GM21447 (cell line): ENCODE data around the gene MEX3D.

Experiments
- ATAC-seq: cut with Tn5 transposase; IDR thresholded peaks from one replicate; pipeline ENCODE4 v1.9.1; 2021; ENCODE audit not compliant: unreplicated experiment

Gene MEX3D

GRCh38 chr19:1568320-1569019 is at the start of gene MEX3D:
TSS of gene MEX3D (minus strand) at chr19:1568325. CDS start at chr19:1568058, 267 bp downstream.
- ATAC-seq, result peak; percentile 60

- no peak for ATAC-seq
Observed at GRCh38 chr19:1616875-1617274, 48.8 kb upstream of the MEX3D start.

- ATAC-seq, result no peak
Observed at GRCh38 chr19:1616396-1616795, 48.3 kb upstream of the MEX3D start.

GRCh38 chr19:1615156-1615765 is 47.1 kb upstream of the MEX3D start:
- ATAC-seq, result no peak

GRCh38 chr19:1613808-1614570 is 45.9 kb upstream of the MEX3D start:
- no peak for ATAC-seq

GRCh38 chr19:1613146-1613545 is 45.0 kb upstream of the MEX3D start:
- no peak for ATAC-seq

- ATAC-seq, result no peak
Observed at GRCh38 chr19:1612114-1613086, 44.3 kb upstream of the MEX3D start.

GRCh38 chr19:1611353-1611752 is 43.2 kb upstream of the MEX3D start:
- no peak for ATAC-seq

GRCh38 chr19:1610579-1610978 is 42.5 kb upstream of the MEX3D start:
- no peak for ATAC-seq

- ATAC-seq, result no peak
Observed at GRCh38 chr19:1609680-1610474, 41.8 kb upstream of the MEX3D start.

GRCh38 chr19:1609103-1609396 is 40.9 kb upstream of the MEX3D start:
- ATAC-seq, result no peak

- ATAC-seq, result no peak
Observed at GRCh38 chr19:1608359-1609102, 40.4 kb upstream of the MEX3D start.

- no peak for ATAC-seq
Observed at GRCh38 chr19:1606138-1606651, 38.1 kb upstream of the MEX3D start.

- peak; percentile 69 for ATAC-seq
Observed at GRCh38 chr19:1605236-1606137, 37.4 kb upstream of the MEX3D start, which contains the start of gene UQCR11. TSS of gene UQCR11 (minus strand) at chr19:1605462. CDS start at chr19:1605409, 53 bp downstream.

GRCh38 chr19:1602091-1602707 is 34.1 kb upstream of the MEX3D start:
- no peak for ATAC-seq

- no peak for ATAC-seq
Observed at GRCh38 chr19:1601613-1602064, 33.5 kb upstream of the MEX3D start.

GRCh38 chr19:1599460-1599846 is 31.3 kb upstream of the MEX3D start:
- no peak for ATAC-seq
